Lung (tissue), 13 donors: ENCODE measurements around the gene FANCM. TPM values are rescaled to one million over a fixed set of nuclear protein-coding genes. Genes with fewer than 3 reads are reported as not detected.
A peak's percentile ranks its signal among the peaks of the same experiment; 100 is the strongest.

Experiments used
- ATAC-seq: fragments of 200-7000 bp; cut with Tn5 transposase; one replicate; pipeline ENCODE4 v1.9.1; 2020; ENCODE audit warnings: moderate number of reproducible peaks; ENCODE audit not compliant: insufficient read depth, low FRiP score
- DNase-seq, 3 donors: peaks; one replicate each; pipeline ENCODE4 v3.0.0-alpha.2; 2013 to 2017
- H3K27ac ChIP-seq, 2 donors: one replicate each; pipeline ENCODE4 v1.5.1; 2013; ENCODE audit warnings: mild to moderate bottlenecking in 2 of 2, moderate library complexity in 2 of 2, control low read depth in 1 of 2, inconsistent platforms in 1 of 2, low read depth in 1 of 2, low read length in 1 of 2
- H3K27me3 ChIP-seq, 3 donors: one replicate each; pipeline ENCODE4 v1.5.1; 2013; ENCODE audit warnings: low read length in 2 of 3; ENCODE audit not compliant: control insufficient read depth in 3 of 3, insufficient read depth in 3 of 3
- H3K36me3 ChIP-seq, 4 donors: one replicate each; pipeline ENCODE4 v1.5.1; 2013; ENCODE audit warnings: low read length in 4 of 4, mild to moderate bottlenecking in 1 of 4, moderate library complexity in 1 of 4; ENCODE audit not compliant: control insufficient read depth in 4 of 4, insufficient read depth in 4 of 4
- H3K4me1 ChIP-seq, 5 donors: one replicate each; pipeline ENCODE4 v1.5.1; 2013; ENCODE audit warnings: low read length in 5 of 5, mild to moderate bottlenecking in 2 of 5, moderate library complexity in 1 of 5; ENCODE audit not compliant: control insufficient read depth in 5 of 5, insufficient read depth in 5 of 5
- H3K4me3 ChIP-seq: one replicate; pipeline ENCODE4 v1.5.1; 2013; ENCODE audit warnings: mild to moderate bottlenecking, control low read depth, moderate library complexity
- H3K9ac ChIP-seq, 2 donors: one replicate each; pipeline ENCODE4 v1.5.1; 2013; ENCODE audit warnings: low read length in 2 of 2, control low read depth in 1 of 2; ENCODE audit not compliant: insufficient read depth in 1 of 2
- H3K9me3 ChIP-seq, 4 donors: one replicate each; pipeline ENCODE4 v1.5.1; 2013; ENCODE audit warnings: low read length in 3 of 4, mild to moderate bottlenecking in 1 of 4, moderate library complexity in 1 of 4; ENCODE audit not compliant: control insufficient read depth in 4 of 4, insufficient read depth in 3 of 4
- WGBS, 2 donors: extraction: QIAGEN DNeasy Blood & Tissue Kit; methylation state at CpG; one replicate each; pipeline ENCODE4 v1.1.7; 2013; 5-methylcytosine and 5-hydroxymethylcytosine counted together
- polyA plus RNA-seq, 2 donors: library from polyadenylated mRNA; stranded (reverse); fragments of 200-250 nt; gene quantifications; one replicate each; pipeline ENCODE4 v1.2.1, GENCODE V29; 2013
- small RNA-seq: library from RNA; depleted of rRNA; stranded (forward); fragments of <200 nt; gene quantifications from one replicate; pipeline ENCODE3, GENCODE V24; 2014; ENCODE audit warnings: low replicate concordance
- total RNA-seq, 2 donors: library from RNA; depleted of rRNA in 1 of 2; stranded (reverse); fragments of >200 nt in 1 of 2; gene quantifications; one replicate each; pipeline ENCODE4 v1.2.1, GENCODE V29; 2014 to 2021
- TF ChIP-seq, protein P1 (sequence below): IDR thresholded peaks from 2 replicates; pipeline ENCODE4 v1.5.1; 2012; ENCODE audit warnings: mild to moderate bottlenecking; ENCODE audit errors: control extremely low read depth, extremely low read depth
- donor health status: control.
- donor health status: control.
- donor health status: Bipolar disorder and iron deficiency.
- donor health status: healthy.
- donor health status: DM: yes; HTN: yes; CAD: no.

Gene FANCM
- total and polyA plus RNA-seq, 4 donors: 0.88 to 13.6 (median 4.3) TPM

GRCh38 chr14:45249856-45250575 lies 114.3 kb downstream of the FANCM start:
- TF ChIP-seq, protein P1, sequence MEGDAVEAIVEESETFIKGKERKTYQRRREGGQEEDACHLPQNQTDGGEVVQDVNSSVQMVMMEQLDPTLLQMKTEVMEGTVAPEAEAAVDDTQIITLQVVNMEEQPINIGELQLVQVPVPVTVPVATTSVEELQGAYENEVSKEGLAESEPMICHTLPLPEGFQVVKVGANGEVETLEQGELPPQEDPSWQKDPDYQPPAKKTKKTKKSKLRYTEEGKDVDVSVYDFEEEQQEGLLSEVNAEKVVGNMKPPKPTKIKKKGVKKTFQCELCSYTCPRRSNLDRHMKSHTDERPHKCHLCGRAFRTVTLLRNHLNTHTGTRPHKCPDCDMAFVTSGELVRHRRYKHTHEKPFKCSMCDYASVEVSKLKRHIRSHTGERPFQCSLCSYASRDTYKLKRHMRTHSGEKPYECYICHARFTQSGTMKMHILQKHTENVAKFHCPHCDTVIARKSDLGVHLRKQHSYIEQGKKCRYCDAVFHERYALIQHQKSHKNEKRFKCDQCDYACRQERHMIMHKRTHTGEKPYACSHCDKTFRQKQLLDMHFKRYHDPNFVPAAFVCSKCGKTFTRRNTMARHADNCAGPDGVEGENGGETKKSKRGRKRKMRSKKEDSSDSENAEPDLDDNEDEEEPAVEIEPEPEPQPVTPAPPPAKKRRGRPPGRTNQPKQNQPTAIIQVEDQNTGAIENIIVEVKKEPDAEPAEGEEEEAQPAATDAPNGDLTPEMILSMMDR: no peak
- DNase-seq: peak in 2 of 3 donors; percentile 53 to 74
- H3K4me1 ChIP-seq: peaks cover 2 to 17% (median 10%) of the 10 kb centered on the region in 5 donors
- no peak for ATAC-seq
- H3K4me3 ChIP-seq: no peak overlapping the region
- peaks cover 0 to 2% (median 0%) of the 10 kb centered on the region in 4 donors for H3K36me3 ChIP-seq
- peaks cover 0 to 2% (median 0%) of the 10 kb centered on the region in 4 donors for H3K9me3 ChIP-seq
- WGBS, 2 donors: 10 to 32% methylated on average over 5 of the region's 5 CpGs
- no peak overlapping the region for H3K9ac ChIP-seq
- no peaks in the 10 kb centered on the region for H3K27me3 ChIP-seq
- peak overlapping the region; percentile 11 to 40 for H3K27ac ChIP-seq

Small RNAs within 50 kb of the gene (small RNA-seq; reads per million reads assigned to genes)
- gene RF00151 (not detected), gene SNORD127 (2,953 reads per million, percentile 100 among the genes with 10 or more reads in this experiment)

Other genes starting within 250 kb of the FANCM start
- gene KLHL28, start 174.0 kb upstream of the FANCM start, total RNA-seq: 10 to 100 TPM; 14.6 to 29.0 TPM
- gene KLHL28, start 174.0 kb upstream of the FANCM start, polyA plus RNA-seq: 1 to 10 TPM; 2.6 to 4.4 TPM
- 10 to 100 TPM; 18.0 to 52.0 TPM for gene TOGARAM1, start 173.7 kb upstream of the FANCM start, total RNA-seq
- gene TOGARAM1, start 173.7 kb upstream of the FANCM start, polyA plus RNA-seq: 1 to 10 TPM; 4.2 to 4.7 TPM
- 10 to 100 TPM; 23.7 to 79.7 TPM for gene PRPF39, start 51.8 kb upstream of the FANCM start, total RNA-seq
- 10 to 100 TPM; 10.9 to 35.7 TPM for gene PRPF39, start 51.8 kb upstream of the FANCM start, polyA plus RNA-seq
- 10 to 100 TPM; 30.6 to 41.9 TPM for gene FKBP3, start 1.4 kb upstream of the FANCM start, total RNA-seq
- 10 to 100 TPM; 40.1 to 76.5 TPM for gene FKBP3, start 1.4 kb upstream of the FANCM start, polyA plus RNA-seq
- 10 to 100 TPM; 17.0 to 46.1 TPM for gene MIS18BP1, start 117.3 kb downstream of the FANCM start, total RNA-seq
- 10 to 100 TPM in 1 of 2 donors, 1 to 10 TPM in 1; 6.8 to 10.3 TPM for gene MIS18BP1, start 117.3 kb downstream of the FANCM start, polyA plus RNA-seq